ENCODE measurements around the gene OPA3. TPM values are rescaled to one million over a fixed set of nuclear protein-coding genes. Genes with fewer than 3 reads are reported as not detected.

The OPA3 gene
- total and polyA plus RNA-seq, 2 experiments from 2014 or later: 11.5 to 14.5 TPM

DNA sequence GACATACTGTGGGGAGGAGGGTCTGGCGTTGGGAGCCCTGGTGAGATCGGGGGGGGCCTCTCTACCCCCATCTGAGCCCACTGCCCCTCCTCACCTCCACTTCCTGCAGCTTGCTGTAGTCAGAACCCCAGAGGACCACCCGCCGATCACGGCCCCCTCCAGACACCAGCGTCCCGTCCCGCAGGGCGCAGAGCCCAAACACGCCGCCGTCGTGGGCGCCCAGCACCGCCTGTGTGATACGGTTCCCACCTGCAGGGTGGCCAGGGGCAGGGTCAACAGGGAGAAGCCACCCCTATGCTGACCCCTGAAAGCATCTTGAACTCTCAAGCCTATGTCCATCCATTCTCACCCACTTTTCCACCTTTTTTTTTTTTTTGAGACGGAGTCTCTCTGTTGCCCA is 36.8 kb upstream of the OPA3 start:
- no peak for TF ChIP-seq STAT1 (IDR thresholded peaks at IDR 0.05; ENCODE audit: unreplicated experiment)
- no peak for TF ChIP-seq NANOG (IDR thresholded peaks at IDR 0.05; ENCODE audit: borderline replicate concordance)
- TF ChIP-seq, protein P1, sequence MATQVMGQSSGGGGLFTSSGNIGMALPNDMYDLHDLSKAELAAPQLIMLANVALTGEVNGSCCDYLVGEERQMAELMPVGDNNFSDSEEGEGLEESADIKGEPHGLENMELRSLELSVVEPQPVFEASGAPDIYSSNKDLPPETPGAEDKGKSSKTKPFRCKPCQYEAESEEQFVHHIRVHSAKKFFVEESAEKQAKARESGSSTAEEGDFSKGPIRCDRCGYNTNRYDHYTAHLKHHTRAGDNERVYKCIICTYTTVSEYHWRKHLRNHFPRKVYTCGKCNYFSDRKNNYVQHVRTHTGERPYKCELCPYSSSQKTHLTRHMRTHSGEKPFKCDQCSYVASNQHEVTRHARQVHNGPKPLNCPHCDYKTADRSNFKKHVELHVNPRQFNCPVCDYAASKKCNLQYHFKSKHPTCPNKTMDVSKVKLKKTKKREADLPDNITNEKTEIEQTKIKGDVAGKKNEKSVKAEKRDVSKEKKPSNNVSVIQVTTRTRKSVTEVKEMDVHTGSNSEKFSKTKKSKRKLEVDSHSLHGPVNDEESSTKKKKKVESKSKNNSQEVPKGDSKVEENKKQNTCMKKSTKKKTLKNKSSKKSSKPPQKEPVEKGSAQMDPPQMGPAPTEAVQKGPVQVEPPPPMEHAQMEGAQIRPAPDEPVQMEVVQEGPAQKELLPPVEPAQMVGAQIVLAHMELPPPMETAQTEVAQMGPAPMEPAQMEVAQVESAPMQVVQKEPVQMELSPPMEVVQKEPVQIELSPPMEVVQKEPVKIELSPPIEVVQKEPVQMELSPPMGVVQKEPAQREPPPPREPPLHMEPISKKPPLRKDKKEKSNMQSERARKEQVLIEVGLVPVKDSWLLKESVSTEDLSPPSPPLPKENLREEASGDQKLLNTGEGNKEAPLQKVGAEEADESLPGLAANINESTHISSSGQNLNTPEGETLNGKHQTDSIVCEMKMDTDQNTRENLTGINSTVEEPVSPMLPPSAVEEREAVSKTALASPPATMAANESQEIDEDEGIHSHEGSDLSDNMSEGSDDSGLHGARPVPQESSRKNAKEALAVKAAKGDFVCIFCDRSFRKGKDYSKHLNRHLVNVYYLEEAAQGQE (IDR thresholded peaks at IDR 0.05; ENCODE audit: unreplicated experiment): no peak
- TF ChIP-seq JUNB (IDR thresholded peaks at IDR 0.05; ENCODE audit: unreplicated experiment): no peak
- no peak for TF ChIP-seq CREB1 (CRISPR knock-in tag; IDR thresholded peaks at IDR 0.05; ENCODE audit: low read depth)
- no peak for TF ChIP-seq ZNF114 (CRISPR knock-in tag; IDR thresholded peaks at IDR 0.05)
- no peak for TF ChIP-seq ZNF331 (CRISPR knock-in tag; IDR thresholded peaks at IDR 0.05; ENCODE audit: low read depth)
- TF ChIP-seq, protein P2, sequence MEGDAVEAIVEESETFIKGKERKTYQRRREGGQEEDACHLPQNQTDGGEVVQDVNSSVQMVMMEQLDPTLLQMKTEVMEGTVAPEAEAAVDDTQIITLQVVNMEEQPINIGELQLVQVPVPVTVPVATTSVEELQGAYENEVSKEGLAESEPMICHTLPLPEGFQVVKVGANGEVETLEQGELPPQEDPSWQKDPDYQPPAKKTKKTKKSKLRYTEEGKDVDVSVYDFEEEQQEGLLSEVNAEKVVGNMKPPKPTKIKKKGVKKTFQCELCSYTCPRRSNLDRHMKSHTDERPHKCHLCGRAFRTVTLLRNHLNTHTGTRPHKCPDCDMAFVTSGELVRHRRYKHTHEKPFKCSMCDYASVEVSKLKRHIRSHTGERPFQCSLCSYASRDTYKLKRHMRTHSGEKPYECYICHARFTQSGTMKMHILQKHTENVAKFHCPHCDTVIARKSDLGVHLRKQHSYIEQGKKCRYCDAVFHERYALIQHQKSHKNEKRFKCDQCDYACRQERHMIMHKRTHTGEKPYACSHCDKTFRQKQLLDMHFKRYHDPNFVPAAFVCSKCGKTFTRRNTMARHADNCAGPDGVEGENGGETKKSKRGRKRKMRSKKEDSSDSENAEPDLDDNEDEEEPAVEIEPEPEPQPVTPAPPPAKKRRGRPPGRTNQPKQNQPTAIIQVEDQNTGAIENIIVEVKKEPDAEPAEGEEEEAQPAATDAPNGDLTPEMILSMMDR (conservative IDR thresholded peaks at IDR 0.05; ENCODE audit: low read depth in 2 of 2): no peak
- TF ChIP-seq, protein P3, sequence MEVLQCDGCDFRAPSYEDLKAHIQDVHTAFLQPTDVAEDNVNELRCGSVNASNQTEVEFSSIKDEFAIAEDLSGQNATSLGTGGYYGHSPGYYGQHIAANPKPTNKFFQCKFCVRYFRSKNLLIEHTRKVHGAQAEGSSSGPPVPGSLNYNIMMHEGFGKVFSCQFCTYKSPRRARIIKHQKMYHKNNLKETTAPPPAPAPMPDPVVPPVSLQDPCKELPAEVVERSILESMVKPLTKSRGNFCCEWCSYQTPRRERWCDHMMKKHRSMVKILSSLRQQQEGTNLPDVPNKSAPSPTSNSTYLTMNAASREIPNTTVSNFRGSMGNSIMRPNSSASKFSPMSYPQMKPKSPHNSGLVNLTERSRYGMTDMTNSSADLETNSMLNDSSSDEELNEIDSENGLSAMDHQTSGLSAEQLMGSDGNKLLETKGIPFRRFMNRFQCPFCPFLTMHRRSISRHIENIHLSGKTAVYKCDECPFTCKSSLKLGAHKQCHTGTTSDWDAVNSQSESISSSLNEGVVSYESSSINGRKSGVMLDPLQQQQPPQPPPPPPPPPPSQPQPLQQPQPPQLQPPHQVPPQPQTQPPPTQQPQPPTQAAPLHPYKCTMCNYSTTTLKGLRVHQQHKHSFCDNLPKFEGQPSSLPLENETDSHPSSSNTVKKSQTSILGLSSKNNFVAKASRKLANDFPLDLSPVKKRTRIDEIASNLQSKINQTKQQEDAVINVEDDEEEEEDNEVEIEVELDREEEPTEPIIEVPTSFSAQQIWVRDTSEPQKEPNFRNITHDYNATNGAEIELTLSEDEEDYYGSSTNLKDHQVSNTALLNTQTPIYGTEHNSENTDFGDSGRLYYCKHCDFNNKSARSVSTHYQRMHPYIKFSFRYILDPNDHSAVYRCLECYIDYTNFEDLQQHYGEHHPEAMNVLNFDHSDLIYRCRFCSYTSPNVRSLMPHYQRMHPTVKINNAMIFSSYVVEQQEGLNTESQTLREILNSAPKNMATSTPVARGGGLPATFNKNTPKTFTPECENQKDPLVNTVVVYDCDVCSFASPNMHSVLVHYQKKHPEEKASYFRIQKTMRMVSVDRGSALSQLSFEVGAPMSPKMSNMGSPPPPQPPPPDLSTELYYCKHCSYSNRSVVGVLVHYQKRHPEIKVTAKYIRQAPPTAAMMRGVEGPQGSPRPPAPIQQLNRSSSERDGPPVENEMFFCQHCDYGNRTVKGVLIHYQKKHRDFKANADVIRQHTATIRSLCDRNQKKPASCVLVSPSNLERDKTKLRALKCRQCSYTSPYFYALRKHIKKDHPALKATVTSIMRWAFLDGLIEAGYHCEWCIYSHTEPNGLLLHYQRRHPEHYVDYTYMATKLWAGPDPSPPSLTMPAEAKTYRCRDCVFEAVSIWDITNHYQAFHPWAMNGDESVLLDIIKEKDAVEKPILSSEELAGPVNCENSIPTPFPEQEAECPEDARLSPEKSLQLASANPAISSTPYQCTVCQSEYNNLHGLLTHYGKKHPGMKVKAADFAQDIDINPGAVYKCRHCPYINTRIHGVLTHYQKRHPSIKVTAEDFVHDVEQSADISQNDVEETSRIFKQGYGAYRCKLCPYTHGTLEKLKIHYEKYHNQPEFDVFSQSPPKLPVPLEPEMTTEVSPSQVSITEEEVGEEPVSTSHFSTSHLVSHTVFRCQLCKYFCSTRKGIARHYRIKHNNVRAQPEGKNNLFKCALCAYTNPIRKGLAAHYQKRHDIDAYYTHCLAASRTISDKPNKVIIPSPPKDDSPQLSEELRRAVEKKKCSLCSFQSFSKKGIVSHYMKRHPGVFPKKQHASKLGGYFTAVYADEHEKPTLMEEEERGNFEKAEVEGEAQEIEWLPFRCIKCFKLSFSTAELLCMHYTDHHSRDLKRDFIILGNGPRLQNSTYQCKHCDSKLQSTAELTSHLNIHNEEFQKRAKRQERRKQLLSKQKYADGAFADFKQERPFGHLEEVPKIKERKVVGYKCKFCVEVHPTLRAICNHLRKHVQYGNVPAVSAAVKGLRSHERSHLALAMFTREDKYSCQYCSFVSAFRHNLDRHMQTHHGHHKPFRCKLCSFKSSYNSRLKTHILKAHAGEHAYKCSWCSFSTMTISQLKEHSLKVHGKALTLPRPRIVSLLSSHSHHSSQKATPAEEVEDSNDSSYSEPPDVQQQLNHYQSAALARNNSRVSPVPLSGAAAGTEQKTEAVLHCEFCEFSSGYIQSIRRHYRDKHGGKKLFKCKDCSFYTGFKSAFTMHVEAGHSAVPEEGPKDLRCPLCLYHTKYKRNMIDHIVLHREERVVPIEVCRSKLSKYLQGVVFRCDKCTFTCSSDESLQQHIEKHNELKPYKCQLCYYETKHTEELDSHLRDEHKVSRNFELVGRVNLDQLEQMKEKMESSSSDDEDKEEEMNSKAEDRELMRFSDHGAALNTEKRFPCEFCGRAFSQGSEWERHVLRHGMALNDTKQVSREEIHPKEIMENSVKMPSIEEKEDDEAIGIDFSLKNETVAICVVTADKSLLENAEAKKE (CRISPR knock-in tag; IDR thresholded peaks at IDR 0.05): no peak
- TF ChIP-seq, protein P4, sequence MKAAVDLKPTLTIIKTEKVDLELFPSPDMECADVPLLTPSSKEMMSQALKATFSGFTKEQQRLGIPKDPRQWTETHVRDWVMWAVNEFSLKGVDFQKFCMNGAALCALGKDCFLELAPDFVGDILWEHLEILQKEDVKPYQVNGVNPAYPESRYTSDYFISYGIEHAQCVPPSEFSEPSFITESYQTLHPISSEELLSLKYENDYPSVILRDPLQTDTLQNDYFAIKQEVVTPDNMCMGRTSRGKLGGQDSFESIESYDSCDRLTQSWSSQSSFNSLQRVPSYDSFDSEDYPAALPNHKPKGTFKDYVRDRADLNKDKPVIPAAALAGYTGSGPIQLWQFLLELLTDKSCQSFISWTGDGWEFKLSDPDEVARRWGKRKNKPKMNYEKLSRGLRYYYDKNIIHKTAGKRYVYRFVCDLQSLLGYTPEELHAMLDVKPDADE (IDR thresholded peaks at IDR 0.05): no peak
- no peak for TF ChIP-seq EZH2 (IDR thresholded peaks at IDR 0.05; ENCODE audit: low read depth, unreplicated experiment)
- no peak for TF ChIP-seq EZH2phosphoT487 (IDR thresholded peaks at IDR 0.05; ENCODE audit: unreplicated experiment)
- Histone ChIP-seq H3K27me3 (ENCODE audit: insufficient read depth) (no peaks in the 10 kb centered on the region), H2AFZ (no peak overlapping the region), H3K79me2 (replicated peaks; ENCODE audit: insufficient read depth) (no peaks in the 10 kb centered on the region), H3K9me2 (ENCODE audit: insufficient read depth) (no peaks in the 10 kb centered on the region), H3K4me1 (ENCODE audit: insufficient read depth) (peaks cover 11% of the 10 kb centered on the region; the same call in 1 of the 2 replicates), H4K20me1 (replicated peaks; ENCODE audit: insufficient read depth) (no peaks in the 10 kb centered on the region), H3K27ac (ENCODE audit: low read depth) (no peak overlapping the region), H3K36me3 (ENCODE audit: insufficient read depth) (no peaks in the 10 kb centered on the region), H3K4me3 (no peak overlapping the region), H3K4me2 (no peak overlapping the region), H3F3A (replicated peaks; ENCODE audit: low read depth) (0 out of 2 replicates have a peak, but pooled peaks cover 5% of the 10 kb centered on the region)
- H3K36me3 Mint-ChIP-seq (ENCODE audit: low read depth): peaks cover 15% of the 10 kb centered on the region
- peaks cover 14% of the 10 kb centered on the region for H3K27me3 Mint-ChIP-seq (ENCODE audit: insufficient read depth, low read depth, poor library complexity)
- ATAC-seq: no peak
- no peak for DNase-seq (ENCODE audit: low spot score)
- H3K9me3 Mint-ChIP-seq: no peaks in the 10 kb centered on the region
- no peak overlapping the region; the same call in 1 of the 2 replicates for H3K27ac Mint-ChIP-seq
- H3K4me1 Mint-ChIP-seq: peaks cover 6% of the 10 kb centered on the region; the same call in 2 of the 3 replicates
- no peak overlapping the region for H3K4me3 Mint-ChIP-seq

Data from GM23338 (cell line).